Stimulated activated naive CD4-positive, alpha-beta T cell treated with Interleukin-2 at 50 U/mL for 16 hours (primary cell): ENCODE results near the gene SHROOM3.

Experiments used
- DNase-seq: peaks from one replicate; lab custom pipeline; 2025; lab: John Stamatoyannopoulos, UW

SHROOM3 gene

DNA sequence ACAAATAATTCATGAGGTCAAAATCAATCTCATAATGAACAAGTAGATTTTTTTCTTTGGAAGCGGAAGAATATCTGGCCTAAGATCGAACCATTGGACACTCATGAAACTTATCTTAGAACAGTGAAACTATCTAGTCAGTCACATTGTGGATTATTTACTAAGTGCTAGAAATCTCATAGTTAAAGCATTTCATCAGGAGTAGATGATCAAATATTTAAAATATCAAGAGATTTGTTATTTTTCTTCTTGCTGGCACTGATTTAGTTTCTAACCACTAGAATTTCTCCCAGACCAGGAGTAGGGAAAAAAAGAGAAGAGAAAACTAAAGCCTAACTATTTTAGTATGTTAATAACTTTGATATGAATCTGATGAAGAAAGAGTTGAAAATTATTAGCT lies 105.5 kb downstream of the SHROOM3 start:
- no peak for DNase-seq

DNA sequence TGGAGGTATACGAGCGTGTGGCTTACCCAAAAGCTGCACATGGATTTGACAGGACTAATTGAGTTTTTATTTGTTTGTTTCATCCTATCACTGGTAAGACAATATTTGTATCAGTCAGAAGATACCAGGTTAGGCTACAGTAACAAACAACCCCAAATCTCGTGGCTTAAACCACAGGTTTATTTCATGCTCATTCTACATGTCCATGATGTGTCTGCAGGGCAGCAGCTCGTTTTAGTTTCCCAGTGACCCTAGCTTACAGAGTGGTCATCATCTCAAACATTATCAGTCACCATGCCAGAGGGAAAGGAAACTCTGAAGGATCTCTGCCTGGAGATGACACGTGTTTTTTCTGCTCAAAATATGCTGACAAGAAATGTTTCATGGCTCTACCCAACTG lies 108.3 kb downstream of the SHROOM3 start:
- DNase-seq: no peak

DNA sequence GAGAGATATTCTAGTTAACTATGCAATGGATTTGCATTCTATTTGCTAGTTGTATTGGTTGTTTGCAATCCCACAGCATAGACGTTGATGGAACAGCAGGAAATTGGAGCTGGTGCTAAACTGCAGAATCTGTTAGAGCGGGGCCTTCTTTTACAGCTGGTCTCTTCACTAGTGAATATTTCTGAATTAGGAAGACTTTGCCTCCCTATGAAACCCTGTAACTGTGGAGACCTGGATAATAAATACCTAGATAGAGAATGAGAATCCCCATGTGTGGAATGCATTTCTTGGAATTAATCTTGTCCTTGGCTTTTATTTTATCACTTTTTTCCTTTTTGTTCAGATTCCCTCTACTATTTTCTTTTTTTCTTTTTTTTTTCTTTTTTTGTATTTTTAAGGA lies 109.7 kb downstream of the SHROOM3 start:
- DNase-seq: no peak

DNA sequence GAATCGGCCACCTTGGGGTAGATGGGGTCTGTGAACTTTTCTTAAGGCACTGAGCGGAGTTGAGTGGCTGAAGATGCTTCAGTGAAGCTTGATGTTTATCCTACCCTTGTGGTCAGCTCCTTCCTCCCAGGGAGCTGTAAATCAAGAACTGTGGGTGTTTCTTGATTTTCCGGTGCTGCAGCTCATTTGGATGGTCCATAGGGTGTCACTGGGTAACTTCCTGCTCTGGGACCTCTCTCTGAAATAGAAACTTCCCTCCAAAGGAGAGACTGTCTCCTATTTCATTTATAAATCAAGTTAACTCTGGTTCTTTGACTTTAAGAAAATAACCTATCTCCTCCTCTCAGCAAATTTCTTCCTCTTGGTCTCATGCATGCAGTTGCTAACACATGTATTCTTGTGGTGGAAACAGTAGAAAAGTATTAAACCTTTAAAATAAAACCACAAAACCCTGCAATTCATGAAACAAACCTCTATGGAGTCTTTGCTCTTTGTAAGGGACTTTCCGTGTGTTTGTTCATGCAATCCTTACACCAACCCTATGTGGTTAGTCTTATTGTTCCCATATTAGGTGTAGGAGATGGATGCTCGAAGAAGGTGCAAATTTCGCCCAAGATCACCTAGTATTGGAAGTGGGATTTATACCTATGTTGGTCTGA lies 110.3 kb downstream of the SHROOM3 start:
- DNase-seq: no peak

DNA sequence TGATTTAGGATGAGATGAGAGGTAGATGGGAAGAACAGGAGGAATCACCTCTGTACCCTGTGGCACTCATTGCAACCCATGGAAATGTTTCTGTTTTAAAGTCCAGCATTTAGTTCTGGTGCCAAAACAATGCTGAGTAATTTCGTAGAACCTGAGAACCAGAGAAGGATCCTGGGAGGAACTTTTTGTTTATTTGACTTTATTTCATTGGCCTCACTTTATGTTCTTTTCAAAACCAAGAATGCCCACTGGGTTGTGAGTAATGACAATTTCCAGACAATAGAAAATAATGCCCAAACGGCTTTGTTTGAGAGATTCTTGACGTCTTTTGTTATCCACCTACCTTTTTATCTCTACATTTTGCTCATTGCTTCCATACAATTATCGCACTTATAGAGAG lies 111.3 kb downstream of the SHROOM3 start:
- DNase-seq: no peak

DNA sequence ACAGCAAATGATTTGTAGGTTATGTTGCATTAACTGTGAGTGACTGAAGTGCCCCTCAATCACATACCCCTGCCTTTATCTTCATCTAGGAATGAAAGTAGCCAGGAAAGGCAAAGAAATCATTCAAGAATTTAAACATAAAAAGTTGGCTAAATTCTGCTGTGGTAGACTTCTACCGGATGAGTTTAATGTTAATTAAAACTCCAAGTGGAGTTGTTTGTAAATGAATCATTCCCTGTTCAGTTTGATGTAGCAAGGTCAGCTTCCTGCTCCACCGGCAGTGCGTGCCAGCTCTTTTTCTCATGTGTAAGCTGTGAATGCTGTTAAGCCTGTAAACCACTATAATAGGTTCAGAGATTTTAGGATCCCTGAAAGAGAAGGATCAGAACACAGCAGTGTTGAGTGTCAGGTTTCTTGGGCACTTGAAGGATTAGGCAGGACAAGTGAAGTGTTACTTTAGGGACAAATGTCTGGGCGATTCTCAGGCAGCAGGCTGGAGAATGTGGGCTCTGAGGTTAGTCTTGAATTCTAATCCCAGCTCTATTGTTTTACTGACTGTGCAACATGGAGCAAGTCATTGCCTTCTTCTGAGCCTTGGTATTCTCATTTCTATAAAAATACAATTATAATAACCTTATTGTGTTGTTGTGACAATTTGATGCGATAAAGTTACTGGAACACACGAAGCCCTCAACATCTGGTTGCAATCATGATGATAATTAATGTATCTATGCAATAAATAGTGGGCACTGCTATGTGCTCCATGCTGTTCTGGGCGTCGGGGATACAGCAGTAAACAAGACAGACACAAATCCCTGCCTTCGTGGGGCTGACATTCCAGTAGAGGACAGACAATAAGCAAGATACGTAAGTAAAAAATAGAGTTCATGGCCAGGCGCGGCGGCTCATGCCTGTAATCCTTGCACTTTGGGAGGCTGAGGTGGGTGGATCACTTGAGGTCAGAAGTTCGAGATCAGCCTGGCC lies 112.0 kb downstream of the SHROOM3 start:
- DNase-seq: no peak

DNA sequence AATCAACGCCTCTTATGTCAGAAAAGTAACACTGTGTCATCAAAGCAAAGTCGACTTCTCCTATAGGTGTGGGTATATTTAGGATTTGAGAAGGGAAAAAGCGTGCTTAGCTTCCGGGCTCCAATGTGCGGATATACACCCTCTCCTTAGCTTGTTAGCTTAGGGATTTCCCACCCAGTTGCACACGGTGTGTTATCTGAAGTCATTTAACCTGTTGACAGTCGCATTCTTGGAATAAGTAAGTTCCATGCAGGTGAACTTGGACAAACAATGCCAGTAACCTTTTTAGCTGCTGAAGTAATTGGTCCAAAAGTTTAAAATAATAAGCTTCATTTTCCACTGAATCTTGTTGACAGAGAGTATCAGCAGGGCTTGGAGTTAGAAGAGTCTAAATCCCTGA lies 113.7 kb downstream of the SHROOM3 start:
- no peak for DNase-seq

DNA sequence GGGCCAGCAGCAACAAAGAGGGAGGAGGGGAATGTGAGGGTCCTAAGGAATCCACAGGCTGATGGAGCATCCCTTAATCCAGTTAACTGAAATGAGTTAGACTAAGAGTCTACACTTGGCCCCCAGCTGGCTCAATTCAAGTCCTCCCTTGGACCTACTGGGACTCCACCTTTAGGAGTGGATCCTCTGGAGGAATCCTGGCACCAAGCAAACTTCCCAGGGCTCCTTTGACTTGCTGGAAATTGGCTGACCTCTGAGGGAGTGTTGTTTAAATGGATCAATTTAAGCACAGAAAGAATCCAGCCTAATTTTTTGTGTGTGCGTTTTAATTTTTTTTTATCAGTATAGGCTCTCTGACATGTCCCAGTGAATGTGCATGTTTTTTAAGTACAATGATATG lies 114.7 kb downstream of the SHROOM3 start:
- DNase-seq: no peak

DNA sequence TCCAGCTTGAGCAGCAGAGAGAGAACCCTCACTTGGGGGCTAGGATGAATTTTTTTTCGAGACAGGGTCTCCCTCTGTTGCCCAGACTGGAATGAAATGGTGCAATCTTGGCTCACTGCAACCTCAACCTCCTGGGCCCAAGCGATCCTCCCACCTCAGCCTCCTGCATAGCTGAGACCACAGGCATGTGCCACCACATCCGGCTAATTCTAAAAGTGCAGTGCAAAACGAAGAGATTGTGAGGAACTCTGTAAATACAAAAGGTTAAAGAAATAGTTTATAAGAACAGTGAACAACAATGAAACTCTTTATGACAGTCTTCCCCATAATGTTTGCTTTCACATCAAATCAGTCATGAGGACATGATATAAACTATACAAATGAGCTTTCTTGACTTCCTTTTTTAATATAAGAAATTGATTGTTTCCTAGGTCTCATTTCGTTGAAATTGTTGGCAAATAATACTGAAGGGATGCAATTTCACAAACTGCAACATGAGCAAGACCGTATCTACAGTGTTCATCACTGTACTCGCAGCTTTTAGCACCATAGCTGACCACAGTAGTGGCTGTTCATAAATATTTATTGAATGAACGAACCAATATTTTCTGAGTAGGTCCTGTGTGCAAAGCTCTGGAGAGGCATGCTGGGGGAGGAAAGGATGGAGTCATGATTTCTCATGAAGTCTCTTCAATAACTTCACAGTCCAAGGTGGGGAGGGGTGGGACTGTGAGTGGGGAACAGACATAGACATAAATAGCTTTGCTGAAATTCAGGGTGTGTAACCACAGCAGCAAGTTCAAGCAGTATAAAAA lies 116.1 kb downstream of the SHROOM3 start:
- no peak for DNase-seq

DNA sequence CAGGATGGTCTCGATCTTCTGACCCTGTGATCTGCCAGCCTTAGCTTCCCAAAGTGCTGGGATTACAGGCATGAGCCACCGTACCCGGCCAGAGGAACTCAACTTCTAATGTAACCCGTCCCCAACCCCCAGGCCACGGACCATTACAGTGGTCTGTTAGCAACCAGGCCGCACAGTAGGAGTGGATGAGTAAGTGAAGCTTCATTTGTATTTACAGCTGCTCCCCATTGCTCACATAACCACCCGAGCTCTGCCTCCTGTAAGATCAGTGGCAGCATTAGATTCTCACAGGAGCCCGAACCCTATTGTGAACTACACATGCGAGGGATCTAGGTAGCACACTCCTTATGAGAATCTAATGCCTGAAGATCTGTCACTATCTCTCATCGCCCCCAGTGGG lies 119.6 kb downstream of the SHROOM3 start:
- no peak for DNase-seq

DNA sequence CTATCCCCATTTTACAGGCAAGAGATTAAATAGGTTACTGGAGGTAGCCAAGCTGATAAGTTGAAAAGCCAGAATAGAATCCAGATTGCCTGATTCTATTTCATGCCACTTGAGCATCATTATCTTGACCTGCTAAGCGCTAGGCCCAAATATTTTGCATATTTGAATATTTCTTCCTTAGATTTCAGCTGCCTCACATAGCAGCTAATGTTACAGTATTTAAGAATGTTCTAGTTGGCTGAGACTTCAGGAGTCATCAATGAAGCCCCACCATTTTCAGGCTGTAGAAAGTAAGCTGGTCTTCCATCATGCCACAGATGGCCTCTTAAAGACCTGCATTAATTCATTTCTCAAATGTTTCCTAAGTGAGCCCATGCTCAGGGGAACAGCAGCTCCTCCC lies 121.4 kb downstream of the SHROOM3 start:
- no peak for DNase-seq

DNA sequence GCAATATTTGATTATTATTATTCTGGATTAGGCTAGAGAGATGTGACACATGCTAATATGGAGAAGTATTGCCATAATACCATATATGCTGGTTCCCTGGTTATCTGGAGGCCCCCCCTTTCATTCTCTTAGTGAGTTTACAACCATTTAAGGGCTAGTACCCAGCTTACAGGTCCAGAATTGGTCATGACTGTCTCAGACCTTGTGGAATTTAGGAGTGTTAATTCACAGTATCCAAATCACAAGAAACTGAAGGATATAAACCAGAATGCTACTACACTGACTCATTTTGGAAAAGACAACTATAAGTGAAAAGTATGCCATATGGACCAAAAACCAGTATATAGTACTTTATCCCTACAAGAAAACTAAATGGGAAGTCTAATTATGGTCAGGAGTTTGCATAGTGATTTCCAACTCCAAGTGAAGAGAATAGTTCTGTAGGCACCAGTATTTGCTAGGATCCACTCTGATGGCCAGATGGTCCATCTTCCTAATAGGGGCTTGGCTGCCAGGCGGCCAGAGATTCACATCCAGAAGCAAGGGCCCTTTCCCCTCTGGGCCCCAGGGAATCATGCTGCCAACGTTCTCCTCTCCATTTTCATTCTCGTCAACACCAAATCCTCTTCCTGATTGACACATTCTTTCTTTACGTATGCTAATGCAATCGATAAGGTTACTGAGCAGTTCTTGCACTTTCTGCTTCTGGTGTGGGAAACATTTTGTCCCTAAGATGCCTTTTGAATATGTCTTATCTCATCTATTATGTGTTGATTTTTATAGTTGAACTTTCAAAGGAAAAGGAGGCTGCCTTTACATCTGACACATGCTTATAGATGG lies 123.6 kb downstream of the SHROOM3 start:
- DNase-seq: no peak

DNA sequence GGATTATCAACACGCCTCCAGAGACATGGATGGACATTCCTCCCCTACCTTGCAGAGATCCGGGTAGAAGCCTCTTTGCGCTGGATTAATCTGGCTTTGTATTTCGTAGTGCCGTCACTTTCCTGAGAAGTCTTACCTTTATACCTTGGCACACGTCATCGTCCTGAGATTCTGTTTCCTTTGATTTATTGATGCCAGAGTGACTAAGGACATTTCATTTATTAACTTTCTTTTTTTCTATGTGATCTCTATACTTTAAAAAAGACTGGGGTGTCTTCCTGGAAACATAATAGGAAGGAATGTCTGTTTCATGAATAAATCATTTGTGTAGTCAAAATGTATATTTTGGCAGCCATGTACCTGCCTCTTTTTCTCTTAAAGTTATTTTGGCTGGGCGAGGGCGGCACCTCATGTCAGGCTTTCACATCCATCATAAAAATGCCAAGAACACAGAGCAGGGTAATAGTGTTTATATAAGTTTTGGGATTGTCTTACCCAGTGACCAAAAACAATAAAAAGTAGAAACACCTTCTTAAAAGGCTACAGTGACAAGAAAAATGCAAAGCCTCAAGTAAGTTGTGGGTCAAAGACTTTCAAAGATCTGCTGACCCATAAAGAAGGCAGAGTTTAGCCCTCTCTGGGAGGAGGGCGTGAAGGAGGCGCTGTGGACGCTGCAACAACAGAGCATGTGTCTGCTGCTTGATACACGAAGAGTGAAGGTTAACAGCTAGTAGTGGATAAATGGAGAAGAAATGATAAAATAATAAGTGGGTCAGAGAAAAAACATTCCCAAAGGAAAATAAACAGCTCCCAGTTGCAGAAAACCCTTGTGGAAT lies 124.4 kb downstream of the SHROOM3 start:
- DNase-seq: no peak

DNA sequence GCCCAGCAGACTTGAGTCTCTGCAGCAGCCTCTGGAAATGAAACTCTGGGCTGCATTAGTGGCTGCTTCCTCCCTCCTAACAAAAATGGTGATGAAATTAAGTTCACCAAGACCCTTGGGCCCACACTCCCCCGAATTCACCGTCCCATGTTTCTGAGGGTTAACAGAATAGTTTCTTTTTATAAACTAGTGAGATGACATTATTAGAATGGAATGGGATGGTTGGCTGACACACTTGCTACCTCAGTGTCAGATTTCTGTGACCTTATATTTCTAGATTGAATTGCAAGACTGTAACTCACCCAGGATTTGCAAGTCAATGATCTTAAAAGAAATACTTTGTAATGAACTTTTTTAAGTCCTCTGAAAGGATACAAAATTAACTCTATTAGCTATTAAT lies 127.1 kb downstream of the SHROOM3 start:
- no peak for DNase-seq

DNA sequence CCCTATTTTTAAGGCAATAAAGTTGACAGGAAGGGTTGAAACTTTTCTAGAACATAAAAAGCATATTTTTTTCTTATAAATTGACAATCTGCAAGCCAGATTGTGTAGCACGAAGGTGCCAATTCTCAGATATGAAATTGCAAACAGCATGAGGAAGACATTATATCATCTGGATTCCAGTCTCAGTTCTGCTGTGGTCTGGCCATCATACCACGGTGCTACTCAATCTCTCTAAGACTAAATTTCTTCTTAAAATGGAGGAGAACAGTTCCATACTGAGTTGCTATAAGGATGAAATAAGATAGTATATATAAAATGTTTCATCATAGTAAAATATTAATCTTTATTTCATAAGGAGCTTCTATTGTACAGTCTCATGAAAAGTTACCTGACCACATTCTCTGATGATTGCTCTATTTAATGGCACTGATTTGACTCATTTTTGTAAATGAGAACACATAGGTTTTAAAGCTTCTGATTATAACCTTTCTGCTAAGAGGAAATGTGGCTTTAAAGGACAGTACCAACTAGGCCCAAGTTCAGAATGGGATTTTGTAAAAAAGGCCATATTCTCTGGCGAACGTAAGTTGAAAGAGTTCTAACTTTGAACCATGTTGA lies 127.9 kb downstream of the SHROOM3 start:
- no peak for DNase-seq

DNA sequence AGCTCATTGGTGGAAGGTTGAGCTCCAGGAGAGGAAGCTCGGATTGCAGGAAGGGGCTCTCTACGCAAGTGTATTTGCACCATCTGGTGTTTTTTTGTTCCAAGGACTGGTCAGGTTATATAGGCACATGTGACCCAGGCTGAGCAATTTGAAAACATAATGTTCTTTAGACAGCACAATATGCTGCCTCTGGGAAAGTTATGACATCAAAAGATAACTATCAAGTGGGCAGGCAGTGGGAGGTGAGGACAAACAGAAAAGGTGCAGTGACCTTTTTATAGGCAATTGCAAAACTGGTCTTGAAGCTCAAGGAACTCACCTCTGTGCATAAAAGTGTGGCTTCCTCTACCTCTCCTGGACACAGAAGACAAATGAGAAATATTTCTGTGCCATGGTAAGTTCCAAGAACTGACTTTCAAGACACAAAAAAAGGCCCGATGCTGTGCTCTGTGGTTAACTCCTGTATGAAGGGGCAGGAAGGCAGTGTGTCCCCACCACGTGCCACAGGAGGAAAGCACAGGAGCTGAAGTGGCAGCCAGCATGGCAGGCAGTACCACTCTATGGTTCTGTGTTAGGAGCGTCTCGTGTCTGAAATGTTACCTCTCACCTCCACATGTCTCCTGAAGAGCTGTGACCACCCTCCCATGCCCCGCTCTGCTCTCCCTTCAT lies 128.6 kb downstream of the SHROOM3 start:
- DNase-seq: no peak

DNA sequence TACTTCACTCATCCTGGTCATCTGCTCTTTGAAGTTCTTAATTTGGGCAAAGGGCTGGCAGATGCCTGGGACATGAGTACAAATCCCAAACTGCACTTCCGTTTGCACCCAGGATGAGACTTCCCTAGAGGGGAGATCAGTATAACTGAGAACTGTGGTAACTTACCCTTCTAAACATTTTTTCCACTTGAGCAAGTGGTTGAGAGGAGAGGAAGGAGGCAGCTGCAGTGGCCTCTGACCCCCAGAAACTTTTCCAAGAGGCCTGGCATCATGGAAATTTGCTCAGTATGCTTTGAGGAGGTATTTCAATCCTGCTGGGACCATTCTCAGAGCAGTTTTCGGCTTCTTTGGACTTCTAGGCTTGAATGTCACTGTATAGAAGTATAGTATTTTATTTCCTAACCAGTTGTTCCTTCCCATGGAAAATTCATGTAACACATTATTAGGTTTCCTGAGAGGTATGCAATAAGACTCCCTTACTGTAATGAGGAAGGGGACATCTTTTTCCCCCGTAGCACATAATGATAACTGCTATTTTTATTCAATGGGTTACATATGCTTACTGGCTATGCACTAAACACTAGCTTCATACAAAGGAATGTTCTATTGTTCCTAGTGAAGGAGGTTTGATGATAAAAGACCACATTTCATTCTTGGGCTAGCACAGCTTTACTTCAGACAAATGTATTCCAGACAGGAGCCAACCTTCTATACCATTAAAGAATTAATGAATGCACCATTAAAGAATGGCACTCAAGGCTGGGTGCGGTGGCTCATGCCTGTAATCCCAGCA lies 129.3 kb downstream of the SHROOM3 start:
- no peak for DNase-seq

DNA sequence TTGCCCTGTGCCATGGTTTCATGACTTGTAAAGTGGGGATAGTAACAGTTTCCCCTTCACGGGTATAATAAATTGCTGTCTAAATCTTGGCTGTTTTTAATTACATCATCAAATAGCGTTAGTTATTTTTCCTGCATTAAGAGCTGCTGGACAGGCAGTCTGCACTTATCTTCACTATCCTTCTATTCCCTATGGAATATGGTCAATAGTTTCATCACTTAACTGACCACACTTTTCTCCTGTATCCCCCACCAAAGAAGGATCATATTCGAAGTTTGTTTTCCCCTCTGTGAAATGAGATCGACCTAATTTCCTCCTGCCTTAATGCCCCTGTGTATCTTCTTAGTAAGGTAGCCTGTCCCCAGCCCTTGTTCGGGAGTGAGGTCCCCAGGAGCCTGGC lies 133.2 kb downstream of the SHROOM3 start:
- DNase-seq: no peak

DNA sequence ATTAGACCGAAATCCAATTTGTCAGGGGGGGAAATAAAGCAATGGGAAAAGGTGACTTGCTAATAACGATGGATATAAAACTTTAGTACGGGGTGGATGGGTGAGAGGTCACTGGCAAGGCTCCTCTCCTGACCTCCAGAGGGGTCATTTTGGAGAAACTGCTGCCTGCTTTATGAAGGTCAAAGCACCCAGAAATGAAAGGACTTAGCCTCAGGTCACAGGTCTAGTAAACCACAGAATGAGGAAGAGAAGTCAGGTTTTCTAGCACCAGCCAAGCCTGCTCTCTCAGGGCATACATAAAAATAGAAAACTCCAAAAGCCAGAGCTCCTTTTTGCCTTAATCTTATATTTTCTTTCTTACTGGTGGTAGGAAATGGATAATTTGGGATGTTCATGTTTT lies 134.2 kb downstream of the SHROOM3 start:
- no peak for DNase-seq
